ENCODE measurements around the gene CST11.

CST11 gene, protein sequence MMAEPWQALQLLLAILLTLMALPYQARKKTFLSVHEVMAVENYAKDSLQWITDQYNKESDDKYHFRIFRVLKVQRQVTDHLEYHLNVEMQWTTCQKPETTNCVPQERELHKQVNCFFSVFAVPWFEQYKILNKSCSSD

DNA sequence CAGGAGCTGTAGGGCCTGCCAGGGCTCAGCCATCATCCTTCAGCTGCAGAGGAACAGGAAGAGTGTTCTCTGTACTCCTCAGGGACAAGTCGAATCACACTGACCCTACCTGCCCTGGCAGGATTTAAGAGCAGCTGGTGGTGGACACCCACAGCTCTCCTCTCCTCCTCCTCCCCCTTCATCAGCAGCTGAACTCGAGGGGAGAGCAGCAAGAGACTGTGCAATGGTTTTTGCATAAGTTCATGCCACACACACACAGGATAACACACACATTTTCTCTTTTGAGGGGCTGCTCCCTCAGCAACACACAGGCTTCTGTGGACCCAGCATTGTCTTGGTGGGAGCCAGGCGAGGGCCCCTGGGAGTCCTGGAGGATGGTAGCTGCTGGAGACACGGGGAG lies at the start of gene CST11:
Gene CST11, minus strand, starts transcription at position 101 of the 400 bp plus-strand sequence. Its CDS starts 65 bp downstream, at position 36.
- no peaks in the 10 kb centered on the region for H3K27me3 ChIP-seq (replicated peaks)
- in situ Hi-C loops (cut with HindIII; ENCODE audit: low pct_ligation_motif_present, low sequenced_read_pairs): no loop called here
- no peak within 1 kb of the TSS for H3K4me3 ChIP-seq (ENCODE audit: low read depth, low read length)
- no peak within 1 kb of the TSS for H3K27ac ChIP-seq
- TF ChIP-seq, protein P1, sequence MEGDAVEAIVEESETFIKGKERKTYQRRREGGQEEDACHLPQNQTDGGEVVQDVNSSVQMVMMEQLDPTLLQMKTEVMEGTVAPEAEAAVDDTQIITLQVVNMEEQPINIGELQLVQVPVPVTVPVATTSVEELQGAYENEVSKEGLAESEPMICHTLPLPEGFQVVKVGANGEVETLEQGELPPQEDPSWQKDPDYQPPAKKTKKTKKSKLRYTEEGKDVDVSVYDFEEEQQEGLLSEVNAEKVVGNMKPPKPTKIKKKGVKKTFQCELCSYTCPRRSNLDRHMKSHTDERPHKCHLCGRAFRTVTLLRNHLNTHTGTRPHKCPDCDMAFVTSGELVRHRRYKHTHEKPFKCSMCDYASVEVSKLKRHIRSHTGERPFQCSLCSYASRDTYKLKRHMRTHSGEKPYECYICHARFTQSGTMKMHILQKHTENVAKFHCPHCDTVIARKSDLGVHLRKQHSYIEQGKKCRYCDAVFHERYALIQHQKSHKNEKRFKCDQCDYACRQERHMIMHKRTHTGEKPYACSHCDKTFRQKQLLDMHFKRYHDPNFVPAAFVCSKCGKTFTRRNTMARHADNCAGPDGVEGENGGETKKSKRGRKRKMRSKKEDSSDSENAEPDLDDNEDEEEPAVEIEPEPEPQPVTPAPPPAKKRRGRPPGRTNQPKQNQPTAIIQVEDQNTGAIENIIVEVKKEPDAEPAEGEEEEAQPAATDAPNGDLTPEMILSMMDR (IDR thresholded peaks at IDR 0.05; ENCODE audit: low read depth, low read length, missing control alignments): no peak
- no peak for DNase-seq
- H3K36me3 ChIP-seq (replicated peaks): no peaks in the 10 kb centered on the region

DNA sequence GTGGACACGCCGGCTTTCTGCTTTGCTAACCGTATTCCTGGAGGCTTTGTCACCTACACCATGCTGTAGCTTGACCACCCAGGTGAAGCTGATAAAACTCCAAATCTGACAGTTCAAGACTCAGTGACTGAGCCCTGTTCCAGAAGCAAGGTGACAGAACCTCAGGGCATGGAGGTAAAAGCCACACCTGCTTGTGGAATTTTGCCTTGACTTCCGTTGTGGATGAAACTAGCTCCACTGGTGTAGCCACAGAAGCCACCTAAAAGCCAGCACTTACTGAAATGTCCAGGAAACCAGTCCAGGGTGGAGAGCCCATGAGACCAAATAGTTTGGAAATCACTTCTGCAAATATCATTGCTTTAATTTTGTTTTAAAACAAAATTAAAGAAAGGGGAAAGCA lies 49.2 kb upstream of the CST11 start:
- H3K4me3 ChIP-seq (ENCODE audit: low read depth, low read length): no peak overlapping the region
- H3K27me3 ChIP-seq (replicated peaks): no peaks in the 10 kb centered on the region
- H3K27ac ChIP-seq: no peak overlapping the region
- TF ChIP-seq, protein P1 (IDR thresholded peaks at IDR 0.05; ENCODE audit: low read depth, low read length, missing control alignments): no peak
- in situ Hi-C loops (cut with HindIII; ENCODE audit: low pct_ligation_motif_present, low sequenced_read_pairs): no loop called here
- no peak for DNase-seq
- no peaks in the 10 kb centered on the region for H3K36me3 ChIP-seq (replicated peaks)

DNA sequence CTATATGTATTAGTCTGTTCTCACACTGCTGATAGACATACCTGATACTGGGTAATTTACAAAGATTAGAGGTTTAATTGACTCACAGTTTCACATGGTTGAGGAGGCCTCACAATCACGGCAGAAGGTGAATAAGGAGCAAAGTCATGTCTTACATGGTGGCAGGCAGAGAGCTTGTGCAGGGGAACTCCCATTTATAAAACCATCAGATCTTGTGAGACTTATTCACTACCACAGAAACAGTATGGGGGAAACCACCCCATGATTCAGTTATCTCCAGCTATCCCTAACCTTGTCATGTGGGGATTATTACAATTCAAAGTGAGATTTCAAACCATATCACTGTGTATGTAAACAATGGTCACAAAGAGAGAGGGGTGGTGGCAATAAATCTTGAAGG lies 44.9 kb upstream of the CST11 start:
- Histone ChIP-seq H3K27me3 (replicated peaks) (no peaks in the 10 kb centered on the region), H3K4me3 (ENCODE audit: low read depth, low read length) (no peak overlapping the region), H3K27ac (no peak overlapping the region), H3K36me3 (replicated peaks) (no peaks in the 10 kb centered on the region)
- TF ChIP-seq, protein P1 (IDR thresholded peaks at IDR 0.05; ENCODE audit: low read depth, low read length, missing control alignments): no peak
- DNase-seq: no peak
- in situ Hi-C loops (cut with HindIII; ENCODE audit: low pct_ligation_motif_present, low sequenced_read_pairs): no loop called here

DNA sequence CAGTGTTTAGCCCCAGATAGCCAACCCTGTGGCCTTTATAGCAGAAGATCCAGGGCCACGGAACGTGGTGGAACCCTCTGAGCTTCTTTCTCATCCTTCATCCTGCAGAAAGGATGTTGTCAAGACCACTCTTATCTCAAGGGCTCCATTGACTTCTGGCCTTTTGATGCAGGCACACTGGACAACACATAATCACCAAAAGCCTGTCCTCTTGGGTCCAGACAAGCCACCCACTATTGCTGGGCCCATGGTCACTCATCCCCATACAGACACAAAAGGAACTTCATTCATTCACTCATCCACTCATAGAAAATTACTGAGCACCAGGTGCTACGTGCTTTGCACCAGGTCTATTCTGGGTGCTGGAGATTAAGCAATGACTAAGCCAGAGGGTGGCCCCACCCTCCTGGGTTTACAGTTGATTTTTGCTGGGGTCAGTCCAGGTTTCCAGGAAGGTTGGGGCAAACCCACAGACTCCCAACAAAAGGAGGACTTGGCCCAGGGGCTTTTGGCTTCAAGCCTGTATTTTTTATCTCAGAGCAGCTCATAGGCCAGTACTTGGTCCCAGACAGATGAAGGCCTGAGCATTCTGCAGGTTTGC lies 40.6 kb upstream of the CST11 start:
- no peak for DNase-seq
- H3K27ac ChIP-seq: no peak overlapping the region
- no peak overlapping the region for H3K4me3 ChIP-seq (ENCODE audit: low read depth, low read length)
- H3K27me3 ChIP-seq (replicated peaks): no peaks in the 10 kb centered on the region
- in situ Hi-C loops (cut with HindIII; ENCODE audit: low pct_ligation_motif_present, low sequenced_read_pairs): no loop called here
- TF ChIP-seq, protein P1 (IDR thresholded peaks at IDR 0.05; ENCODE audit: low read depth, low read length, missing control alignments): no peak
- no peaks in the 10 kb centered on the region for H3K36me3 ChIP-seq (replicated peaks)

DNA sequence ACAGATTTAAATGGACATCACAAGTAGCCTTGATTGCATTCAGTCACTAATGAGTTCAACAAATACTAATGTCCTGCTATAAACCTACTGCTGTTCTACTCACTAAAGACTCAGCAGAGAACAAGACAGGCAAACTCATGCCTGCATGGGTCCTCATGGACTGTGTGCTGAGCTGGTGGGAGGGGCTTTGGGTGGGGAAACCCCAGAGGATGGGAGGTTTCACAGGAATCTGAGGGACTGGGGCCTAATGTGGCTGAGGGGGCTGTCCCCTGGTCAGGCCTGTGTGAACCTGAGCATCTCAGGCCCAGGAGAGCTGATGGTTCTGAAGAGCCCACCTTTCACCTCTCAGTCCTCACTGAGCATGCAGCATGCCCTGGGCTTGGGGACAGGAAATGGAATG lies 39.6 kb upstream of the CST11 start:
- H3K36me3 ChIP-seq (replicated peaks): no peaks in the 10 kb centered on the region
- H3K27me3 ChIP-seq (replicated peaks): no peaks in the 10 kb centered on the region
- H3K4me3 ChIP-seq (ENCODE audit: low read depth, low read length): no peak overlapping the region
- no peak overlapping the region for H3K27ac ChIP-seq
- in situ Hi-C loops (cut with HindIII; ENCODE audit: low pct_ligation_motif_present, low sequenced_read_pairs): no loop called here
- TF ChIP-seq, protein P1 (IDR thresholded peaks at IDR 0.05; ENCODE audit: low read depth, low read length, missing control alignments): no peak
- no peak for DNase-seq

DNA sequence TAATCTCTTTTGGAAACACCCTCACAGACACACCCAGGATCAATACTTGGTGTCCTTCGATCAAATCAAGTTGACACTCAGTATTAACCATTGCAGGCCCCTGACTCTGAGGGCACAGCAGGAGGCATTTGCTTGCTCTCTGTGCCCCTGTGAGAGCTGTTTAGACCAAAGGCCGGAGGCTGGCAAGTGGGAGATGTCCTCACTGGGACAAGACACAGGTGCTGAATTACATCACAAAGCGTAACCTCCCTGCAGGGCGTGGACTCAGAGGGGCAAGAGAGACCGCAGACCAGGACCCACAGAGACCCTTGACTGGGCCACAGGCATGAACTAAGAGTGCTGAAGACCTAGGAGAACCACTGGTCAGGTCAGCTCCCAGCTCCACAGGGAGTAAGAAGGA lies 38.1 kb upstream of the CST11 start, which contains the start of gene CST8:
Gene CST8, plus strand, starts transcription at position 301 of the 400 bp plus-strand sequence. CDS start 551 bp downstream, outside the sequence.
- in situ Hi-C loops (cut with HindIII; ENCODE audit: low pct_ligation_motif_present, low sequenced_read_pairs): no loop called here
- TF ChIP-seq, protein P1 (IDR thresholded peaks at IDR 0.05; ENCODE audit: low read depth, low read length, missing control alignments): no peak
- Histone ChIP-seq H3K36me3 (replicated peaks) (no peaks in the 10 kb centered on the region), H3K27me3 (replicated peaks) (no peaks in the 10 kb centered on the region), H3K27ac (no peak within 1 kb of the TSS), H3K4me3 (ENCODE audit: low read depth, low read length) (no peak within 1 kb of the TSS)
- DNase-seq: no peak
